GM18498 (cell line): Measurements from ENCODE around the gene SPHK2.
A peak's percentile ranks its signal among the peaks of the same experiment; 100 is the strongest.
"Not testable (repeated sequence)": the region's sequence is repeated elsewhere in the genome, so short reads cannot be mapped to it uniquely, and the experiment has no call there.

Source experiments
- ATAC-seq: cut with Tn5 transposase; IDR thresholded peaks from one replicate; pipeline ENCODE4 v1.9.1; 2021; ENCODE audit warnings: mild to moderate bottlenecking, moderate library complexity; ENCODE audit not compliant: unreplicated experiment

Gene SPHK2

DNA sequence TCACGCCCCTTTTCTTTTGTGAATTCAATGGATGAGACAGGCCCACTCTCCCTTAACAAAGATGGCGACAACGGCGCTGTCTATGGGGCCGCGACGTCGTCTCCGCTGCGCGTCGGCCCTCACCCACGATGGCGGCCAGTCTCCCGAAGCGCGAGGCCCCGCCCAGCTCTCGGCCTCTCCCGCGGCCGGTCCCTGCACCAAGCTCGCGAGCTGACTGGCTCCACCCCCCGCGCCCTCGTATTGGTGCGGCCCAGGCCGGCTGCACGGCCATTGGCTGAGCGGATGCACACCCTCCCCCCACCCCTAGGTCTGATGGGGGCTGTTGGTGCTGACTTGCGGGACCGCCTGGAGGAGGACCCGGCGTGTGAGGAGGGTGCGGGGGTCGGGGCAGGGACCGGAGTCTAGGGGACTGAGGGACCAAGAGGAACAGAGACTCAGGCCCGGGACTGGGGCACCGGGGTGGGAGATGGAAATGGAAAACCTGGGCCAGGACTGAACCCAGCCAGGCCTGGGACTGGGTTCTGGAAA is 4.8 kb downstream of the SPHK2 start:
- ATAC-seq: peak; percentile 59

GRCh38 chr19:48624791-48625723 is 5.8 kb downstream of the SPHK2 start:
- ATAC-seq: no peak

- no peak for ATAC-seq
These were observed 6.6 kb downstream of the SPHK2 start for GRCh38 chr19:48625891-48626327.

GRCh38 chr19:48627201-48627864 is 8.0 kb downstream of the SPHK2 start:
- no peak for ATAC-seq

GRCh38 chr19:48627865-48628314 is 8.6 kb downstream of the SPHK2 start:
- ATAC-seq: no peak

- ATAC-seq: no peak
These were observed 9.4 kb downstream of the SPHK2 start for GRCh38 chr19:48628486-48629296.

DNA sequence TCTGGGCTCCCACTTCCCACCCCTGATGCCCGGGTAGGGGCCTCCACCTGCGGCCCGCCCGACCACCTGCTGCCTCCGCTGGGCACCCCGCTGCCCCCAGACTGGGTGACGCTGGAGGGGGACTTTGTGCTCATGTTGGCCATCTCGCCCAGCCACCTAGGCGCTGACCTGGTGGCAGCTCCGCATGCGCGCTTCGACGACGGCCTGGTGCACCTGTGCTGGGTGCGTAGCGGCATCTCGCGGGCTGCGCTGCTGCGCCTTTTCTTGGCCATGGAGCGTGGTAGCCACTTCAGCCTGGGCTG is 9.9 kb downstream of the SPHK2 start:
- no peak for ATAC-seq

DNA sequence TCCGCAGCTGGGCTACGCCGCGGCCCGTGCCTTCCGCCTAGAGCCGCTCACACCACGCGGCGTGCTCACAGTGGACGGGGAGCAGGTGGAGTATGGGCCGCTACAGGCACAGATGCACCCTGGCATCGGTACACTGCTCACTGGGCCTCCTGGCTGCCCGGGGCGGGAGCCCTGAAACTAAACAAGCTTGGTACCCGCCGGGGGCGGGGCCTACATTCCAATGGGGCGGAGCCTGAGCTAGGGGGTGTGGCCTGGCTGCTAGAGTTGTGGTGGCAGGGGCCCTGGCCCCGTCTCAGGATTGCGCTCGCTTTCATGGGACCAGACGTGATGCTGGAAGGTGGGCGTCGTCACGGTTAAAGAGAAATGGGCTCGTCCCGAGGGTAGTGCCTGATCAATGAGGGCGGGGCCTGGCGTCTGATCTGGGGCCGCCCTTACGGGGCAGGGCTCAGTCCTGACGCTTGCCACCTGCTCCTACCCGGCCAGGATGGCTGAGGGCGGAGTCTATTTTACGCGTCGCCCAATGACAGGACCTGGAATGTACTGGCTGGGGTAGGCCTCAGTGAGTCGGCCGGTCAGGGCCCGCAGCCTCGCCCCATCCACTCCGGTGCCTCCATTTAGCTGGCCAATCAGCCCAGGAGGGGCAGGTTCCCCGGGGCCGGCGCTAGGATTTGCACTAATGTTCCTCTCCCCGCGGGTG is 10.4 kb downstream of the SPHK2 start:
- no peak for ATAC-seq

GRCh38 chr19:48630296-48631063 is 11.2 kb downstream of the SPHK2 start:
- ATAC-seq: no peak

DNA sequence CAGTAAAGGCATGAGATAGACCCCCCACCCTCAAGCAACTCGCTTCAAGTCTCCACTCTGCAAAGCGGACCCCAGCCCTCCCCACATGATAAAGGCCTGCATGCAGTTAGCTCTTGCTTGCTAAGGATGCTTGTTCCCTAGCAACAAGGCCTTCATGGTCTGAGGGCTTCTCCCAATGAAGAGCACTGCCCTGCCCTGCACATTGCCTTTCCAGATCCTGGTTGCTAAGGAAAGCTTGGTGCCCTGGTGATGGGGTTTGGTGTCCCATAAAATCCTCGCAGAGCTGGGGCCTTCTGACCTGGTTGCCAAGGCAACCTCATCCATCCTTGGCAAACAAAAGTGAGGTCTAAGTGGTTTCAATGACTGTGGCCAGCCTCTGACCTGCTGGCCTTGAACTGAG is 11.9 kb downstream of the SPHK2 start:
- no peak for ATAC-seq

DNA sequence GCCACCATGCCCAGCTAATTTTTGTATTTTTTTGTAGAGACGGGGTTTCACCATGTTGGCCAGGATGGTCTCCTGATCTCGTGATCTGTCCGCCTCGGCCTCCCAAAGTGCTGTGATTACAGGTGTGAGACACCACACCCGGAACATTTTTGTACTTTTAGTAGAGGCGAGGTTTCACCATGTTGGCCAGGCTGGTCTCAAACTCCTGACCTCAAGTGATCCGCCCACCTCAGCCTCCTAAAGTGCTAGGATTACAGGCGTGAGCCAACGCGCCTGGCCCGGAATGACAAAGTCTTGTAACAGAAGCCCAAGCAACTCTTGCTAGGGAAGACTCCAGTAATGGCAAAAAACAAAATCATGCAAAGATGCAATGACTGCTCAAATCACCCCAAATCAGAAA is 13.0 kb downstream of the SPHK2 start:
- not testable (repeated sequence) for ATAC-seq

- no peak for ATAC-seq
These were observed 13.4 kb downstream of the SPHK2 start for GRCh38 chr19:48632692-48633147.

- no peak for ATAC-seq
These were observed 14.1 kb downstream of the SPHK2 start for GRCh38 chr19:48633148-48634035.

DNA sequence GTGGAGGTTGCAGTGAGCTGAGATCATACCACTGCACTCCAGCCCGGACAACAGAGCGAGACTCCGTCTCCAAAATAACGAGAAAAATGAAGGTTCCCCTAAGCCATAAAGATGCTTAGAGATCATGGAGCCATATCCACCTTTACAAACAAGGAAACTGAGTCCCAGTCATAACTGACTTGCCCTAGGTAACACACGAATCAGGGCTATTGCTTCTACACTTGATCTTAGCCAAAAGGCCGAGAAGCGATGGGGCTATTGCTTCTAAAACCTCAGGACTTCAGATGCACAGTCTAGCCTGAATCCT is 14.7 kb downstream of the SPHK2 start:
- ATAC-seq: no peak

DNA sequence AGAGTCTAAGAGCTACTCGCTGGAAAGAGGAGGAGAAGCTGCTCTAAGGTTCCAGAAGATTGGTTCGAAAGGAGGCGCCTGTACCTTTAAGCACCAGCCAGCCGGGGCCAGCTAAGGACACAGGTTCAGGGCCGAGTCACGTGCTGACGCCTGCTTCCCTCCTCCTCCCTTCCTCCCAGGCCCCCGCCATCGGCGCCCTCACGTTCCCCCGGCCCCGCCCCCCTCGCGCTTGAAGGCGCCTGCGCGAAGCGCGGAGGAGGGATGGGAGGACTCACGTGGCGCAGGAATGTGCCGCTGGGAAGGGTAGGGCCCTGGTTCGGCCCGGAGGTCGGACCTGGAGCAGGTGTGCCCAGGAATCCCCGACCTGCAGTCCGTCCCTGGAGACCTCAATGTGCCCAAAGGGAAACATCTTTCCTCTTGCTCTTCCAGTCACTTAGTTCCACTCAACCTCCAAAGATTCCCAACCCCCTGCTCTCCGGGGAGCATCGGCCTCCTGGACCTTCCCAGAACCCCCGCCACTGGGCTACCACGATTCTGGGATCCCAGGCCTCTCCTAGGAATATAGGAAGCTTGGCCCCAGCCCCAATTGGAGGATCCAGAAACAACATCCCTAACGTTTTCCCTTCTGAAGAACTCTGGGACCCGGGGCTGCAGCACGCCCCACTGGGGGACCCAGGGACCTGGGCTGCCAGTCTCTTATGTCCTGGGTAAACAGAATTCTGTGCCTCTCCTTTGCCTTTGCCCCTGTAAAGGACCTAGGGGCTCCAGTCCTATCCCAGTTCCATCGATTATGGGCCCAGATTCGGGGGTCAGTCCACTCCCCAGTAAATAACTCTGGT is 15.3 kb downstream of the SPHK2 start:
- peak; percentile 25 for ATAC-seq

DNA sequence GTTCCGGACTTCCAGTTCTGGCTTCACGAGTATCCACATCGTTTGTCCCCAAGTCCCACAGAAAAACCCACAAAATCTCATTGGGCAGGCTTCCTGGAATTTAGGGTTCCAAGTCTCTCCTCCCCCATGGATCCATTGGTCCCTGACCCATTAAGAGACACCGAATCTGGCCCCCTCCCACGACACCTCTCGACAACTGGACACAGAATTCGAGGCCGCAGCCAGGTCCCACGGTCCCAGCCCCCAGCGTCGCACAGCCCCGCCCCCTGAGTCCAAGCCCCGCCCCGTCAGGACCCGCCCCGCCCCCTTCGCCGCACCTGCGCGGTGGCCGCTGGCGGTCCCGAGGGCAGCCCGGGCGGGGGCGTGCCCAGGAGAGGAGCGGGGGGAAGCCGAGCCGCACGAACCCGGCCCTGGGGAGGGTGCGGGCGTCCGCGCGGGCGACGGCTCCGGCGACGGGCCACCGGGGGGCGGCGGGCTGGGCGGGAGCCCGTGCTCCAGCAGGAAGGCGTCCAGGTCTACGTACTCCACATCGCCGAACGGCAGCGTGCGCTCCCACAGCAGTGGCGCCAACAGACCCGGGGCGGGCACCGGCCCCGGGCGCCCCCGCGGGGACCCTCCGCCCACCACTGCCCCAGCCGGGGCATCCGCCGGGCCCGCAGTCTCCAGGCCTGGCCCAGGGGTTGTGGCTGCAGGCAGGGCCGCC is 16.1 kb downstream of the SPHK2 start:
- ATAC-seq: no peak
